HL-60/S4 treated with retinoic acid at 250 ng/mL for 4 days and 3 days (cell line): ENCODE measurements around the gene UGGT2.
"Not testable (repeated sequence)": the region's sequence is repeated elsewhere in the genome, so short reads cannot be mapped to it uniquely, and the experiment has no call there.

Experiments
- in situ Hi-C: fragments of 300-500 bp; cut with MboI; formaldehyde crosslinking; loops from 2 replicates; pipeline ENCODE4 v1.7.0; 2022; ENCODE audit warnings: low sequenced_read_pairs

UGGT2 gene

GRCh38 chr13:95906999-95907398 is 146.2 kb downstream of the UGGT2 start:
- in situ Hi-C loops = no loop called here

- in situ Hi-C loops = no loop called here
These were observed 149.6 kb downstream of the UGGT2 start for GRCh38 chr13:95903569-95903968.

- in situ Hi-C loops = no loop called here
These were observed 150.5 kb downstream of the UGGT2 start for GRCh38 chr13:95902741-95903140.

DNA sequence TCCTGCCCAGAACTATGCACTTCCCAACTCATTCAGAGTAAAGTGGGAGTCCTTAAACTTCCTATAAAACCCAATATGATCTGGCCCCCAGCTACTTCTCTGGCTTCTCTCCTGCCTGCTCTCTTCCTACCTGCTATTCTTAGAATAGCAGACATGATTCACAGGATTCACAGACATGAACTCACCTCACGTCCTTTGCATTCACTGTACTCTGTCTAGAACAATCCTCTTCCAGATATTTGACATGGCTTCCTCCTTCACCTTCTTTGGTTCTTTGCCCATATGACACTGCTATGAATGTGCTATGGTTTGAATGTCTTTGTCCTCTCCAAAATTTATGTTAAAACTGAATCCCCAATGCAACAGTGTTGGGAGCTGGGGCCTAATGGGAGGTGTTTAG is 154.9 kb downstream of the UGGT2 start:
- in situ Hi-C loops = no loop called here

DNA sequence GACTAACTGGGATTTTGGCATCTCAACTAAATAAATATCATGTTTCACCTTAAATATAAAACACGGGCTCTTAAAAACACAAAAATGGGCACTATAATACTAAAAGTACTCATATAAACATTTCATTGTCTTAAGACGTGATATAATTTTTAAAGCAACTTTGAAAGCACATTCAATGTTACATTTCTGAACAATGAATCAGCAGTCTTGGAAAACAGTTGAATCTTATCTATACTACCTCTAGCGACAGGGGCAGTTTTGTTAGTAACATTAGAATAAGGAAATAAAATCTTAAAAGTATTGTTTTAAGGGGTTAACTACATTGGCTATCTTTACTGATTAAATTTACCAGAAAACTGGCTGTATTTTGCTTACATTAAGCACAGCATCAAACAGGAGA is 156.9 kb downstream of the UGGT2 start:
- in situ Hi-C loops = no loop called here

DNA sequence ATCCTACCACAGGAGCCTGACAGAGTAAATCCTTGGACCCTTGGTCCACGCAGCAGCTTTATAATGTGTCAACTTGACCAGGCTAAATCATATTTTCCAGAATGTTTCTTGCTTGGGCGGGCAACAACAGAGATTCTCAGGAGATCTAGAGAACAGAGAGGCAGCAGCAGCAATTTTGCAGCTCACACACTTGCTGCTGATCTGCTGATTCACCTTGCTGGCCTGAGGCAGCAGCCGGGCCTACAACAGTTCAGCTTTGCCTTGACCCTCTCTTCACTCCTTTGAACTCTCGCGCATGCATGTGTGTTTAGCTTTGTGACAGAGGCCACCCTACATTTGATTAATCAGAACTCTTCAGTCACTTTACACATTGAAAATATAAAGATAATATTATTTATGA is 159.3 kb downstream of the UGGT2 start:
- in situ Hi-C loops = no loop called here

DNA sequence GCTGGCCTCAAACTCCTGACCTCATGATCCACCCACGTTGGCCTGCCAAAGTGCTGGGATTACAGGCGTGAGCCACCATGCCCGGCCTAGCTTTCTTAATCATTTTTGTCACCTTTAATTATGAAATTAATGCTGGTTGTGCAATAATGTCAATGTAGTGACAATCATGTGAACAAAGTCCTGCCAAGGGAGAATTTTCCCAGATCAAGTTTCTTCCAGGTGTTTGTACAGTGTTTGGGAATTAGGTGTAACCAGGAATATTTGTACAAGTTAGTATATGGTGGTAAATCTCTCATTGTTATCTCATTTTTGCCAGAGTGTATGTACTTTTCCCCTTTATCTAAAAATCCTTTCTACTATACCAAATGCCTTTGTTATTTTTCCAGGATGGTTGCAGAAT is 171.1 kb downstream of the UGGT2 start:
- in situ Hi-C loops = no loop called here

DNA sequence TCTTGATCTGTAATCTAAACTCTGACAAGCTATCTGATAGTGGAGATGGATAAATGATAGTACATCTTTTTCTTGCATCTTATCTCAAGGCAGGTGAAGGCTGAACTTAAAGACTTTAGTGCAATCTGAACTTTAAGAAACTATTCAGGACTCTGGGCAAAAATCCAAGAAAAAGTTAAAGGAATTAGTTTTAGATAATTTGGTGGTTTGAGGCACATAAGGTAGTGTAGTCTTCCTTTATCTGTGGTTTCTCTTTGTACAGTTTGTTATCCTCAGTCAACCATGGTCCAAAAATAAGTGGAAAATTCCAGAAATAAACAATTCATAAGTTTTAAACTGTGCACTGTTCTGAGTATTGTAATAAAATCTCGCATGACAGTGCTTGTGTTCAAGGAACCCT is 172.9 kb downstream of the UGGT2 start:
- in situ Hi-C loops = no loop called here

DNA sequence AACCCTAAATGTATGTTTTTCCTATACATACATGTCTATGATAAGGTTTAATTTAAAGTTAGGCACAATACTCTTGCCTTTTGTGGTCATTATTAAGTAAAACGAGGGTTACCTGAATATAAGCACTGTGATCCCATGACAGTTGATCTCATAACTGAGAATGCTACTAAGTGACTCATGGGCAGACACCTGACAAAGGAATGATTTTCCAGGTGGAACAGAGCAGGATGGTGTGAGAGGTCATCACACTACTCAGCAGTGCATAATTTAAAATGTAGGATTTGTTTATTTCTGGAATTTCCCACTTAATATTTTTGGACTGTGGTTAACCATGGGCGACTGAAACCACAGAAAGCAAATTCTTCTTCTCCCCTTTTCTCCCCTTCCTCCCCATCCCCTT is 178.9 kb downstream of the UGGT2 start:
- in situ Hi-C loops = no loop called here

GRCh38 chr13:95870421-95870820 is 182.8 kb downstream of the UGGT2 start:
- in situ Hi-C loops = no loop called here

GRCh38 chr13:95865080-95865615 is 188.1 kb downstream of the UGGT2 start:
- in situ Hi-C loops = no loop called here

DNA sequence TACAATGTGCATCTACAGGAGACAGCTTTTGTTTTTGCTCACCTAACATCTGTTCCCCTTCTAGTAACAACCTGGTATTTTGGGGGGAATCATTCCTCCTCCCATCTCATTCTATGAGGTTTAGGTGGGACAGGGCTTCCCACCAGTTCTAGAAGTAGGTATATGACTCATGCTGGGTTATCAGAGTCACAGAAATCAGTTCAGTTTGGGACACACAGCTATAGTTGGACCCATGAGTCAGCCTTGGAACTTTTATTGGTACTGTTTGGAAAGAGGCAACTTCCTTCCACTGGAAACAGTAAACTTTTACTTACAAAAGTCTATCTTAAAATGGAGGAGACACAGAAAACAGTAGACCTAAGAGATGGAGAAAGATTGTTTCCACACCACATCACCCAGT is 190.8 kb downstream of the UGGT2 start:
- in situ Hi-C loops = no loop called here

- in situ Hi-C loops = no loop called here
These were observed 191.9 kb downstream of the UGGT2 start for GRCh38 chr13:95861296-95861695.

DNA sequence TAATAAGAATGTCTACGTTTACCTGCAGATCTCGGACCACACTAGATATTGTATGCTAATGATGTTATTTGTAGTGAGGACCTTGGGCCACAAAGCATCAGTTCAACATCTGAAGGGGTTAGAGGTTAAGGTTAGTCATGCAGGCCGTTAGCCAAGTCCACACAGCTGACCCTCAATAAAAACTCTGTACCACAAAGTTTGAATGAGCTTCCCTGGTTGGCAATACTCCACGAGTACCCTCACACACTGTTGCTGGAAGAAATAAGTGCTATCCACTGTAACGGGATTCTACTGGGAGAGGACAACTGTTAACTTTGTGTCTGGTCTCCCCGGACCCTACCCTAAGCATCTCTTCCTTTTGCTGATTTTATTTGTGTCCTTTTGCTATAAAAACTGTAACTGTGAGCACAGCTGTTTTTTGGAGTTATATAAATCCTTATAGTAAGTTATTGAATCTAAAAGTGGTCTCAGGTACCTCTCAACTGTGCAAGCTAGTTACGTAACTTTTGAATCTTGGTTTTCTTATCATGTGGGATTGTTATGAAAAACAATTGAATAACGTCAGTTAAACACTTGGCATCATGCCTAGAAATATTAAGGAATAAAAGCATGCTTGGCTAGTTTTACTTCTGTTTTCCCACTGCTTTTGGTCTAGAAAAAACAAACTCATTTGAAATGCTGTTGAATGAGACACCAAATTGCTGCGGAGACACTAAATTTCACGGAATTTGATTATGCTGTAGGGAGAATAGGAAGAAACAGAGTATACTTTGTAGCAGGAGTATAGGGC is 194.7 kb downstream of the UGGT2 start:
- in situ Hi-C loops = no loop called here

- in situ Hi-C loops = not testable (repeated sequence)
These were observed 207.5 kb downstream of the UGGT2 start for GRCh38 chr13:95845656-95846055.

GRCh38 chr13:95842898-95843297 is 210.3 kb downstream of the UGGT2 start:
- in situ Hi-C loops = no loop called here

DNA sequence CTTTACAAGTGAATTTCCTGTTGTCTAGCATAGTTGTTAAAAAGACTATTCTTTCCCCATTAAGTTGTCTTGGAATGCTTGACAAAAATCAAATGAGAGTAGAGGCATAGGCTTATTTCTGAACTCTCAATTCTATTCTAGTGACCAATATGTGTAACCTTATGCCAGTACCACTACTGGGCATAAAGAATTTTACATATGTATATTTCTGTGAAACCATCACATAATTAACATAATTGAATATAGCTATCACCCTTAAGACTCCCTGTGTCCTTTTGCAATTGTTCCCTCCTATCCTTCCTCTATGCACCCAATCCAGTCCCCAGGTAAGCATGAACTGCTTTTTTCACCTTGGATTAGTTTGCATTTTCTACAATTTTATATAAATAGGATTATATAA is 211.3 kb downstream of the UGGT2 start:
- in situ Hi-C loops = no loop called here

DNA sequence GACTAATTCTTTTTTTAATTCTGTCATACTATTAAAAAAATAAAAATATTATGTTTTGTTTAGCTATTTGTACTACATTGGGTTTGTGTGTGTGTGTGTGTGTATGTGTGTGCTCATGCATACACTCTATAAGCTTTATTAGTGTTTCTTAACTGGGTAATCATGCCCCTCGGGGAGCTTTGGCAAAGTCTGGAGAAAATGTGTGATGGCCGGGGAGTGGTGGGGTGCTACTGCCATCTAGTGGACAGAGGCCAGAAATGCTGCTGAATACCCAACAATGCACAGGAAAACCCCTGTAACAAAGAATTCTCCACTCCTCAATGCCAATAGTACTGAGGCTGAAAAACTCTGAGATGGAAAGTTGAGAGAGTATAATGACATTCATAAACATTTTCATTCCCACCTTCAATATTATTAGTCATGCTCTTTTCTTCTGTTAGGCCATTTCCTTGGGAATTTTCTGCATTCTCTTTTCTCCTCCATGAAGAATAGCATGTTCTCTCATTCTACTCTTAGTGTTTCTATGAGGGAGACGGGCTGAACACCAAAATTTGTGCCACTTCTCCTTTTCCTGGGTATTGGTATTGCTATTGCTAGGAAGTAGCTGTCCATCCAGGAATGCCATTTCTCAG is 219.0 kb downstream of the UGGT2 start:
- in situ Hi-C loops = loop anchor here (10.0 kb wide), 1 partner anchor 639 kb away; no protein-coding TSS in a partner anchor

DNA sequence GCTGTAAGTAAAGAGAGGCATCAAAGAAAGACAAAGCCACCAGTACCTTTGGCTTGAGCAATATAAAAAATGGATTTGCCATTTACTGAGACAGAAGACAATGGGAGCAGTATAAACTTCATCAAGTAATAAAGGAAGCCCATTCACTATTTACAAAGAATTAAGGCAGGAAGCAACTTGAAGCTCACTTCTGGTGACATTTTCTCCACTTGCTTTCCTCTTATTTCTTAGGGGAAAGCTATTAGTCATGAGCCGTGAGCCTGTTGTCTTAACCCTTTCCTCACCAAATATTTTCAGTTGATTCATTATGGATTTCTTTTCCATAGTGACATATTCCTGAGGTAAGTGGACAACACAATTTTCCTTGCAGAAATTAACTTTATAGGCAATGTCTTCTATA is 219.5 kb downstream of the UGGT2 start:
- in situ Hi-C loops = loop anchor here (10.0 kb wide), 1 partner anchor 639 kb away; no protein-coding TSS in a partner anchor

GRCh38 chr13:95833126-95833525 is 220.1 kb downstream of the UGGT2 start:
- in situ Hi-C loops = loop anchor here (10.0 kb wide), 1 partner anchor 638 kb away; no protein-coding TSS in a partner anchor

- in situ Hi-C loops = no loop called here
These were observed 230.9 kb downstream of the UGGT2 start for GRCh38 chr13:95822303-95822702.

- in situ Hi-C loops = no loop called here
These were observed 238.7 kb downstream of the UGGT2 start for GRCh38 chr13:95814495-95814894.
